LNCaP clone FGC (cell line): ENCODE measurements around the gene WSB1.

ENCODE experiments used
- DNase-seq: peaks from one replicate; pipeline ENCODE4 v3.0.0-alpha.2; 2011; ENCODE audit warnings: low read depth
- H3K4me3 ChIP-seq: 2 replicates; pipeline ENCODE4 v1.5.1; 2011; ENCODE audit warnings: mild to moderate bottlenecking, low read depth, low read length, control low read depth
- TF ChIP-seq, protein P1 (sequence below): IDR thresholded peaks from 2 replicates; pipeline ENCODE4 v1.5.1; 2012; ENCODE audit warnings: mild to moderate bottlenecking; ENCODE audit not compliant: control insufficient read depth, insufficient read depth; ENCODE audit errors: extremely low read depth

Gene WSB1

DNA sequence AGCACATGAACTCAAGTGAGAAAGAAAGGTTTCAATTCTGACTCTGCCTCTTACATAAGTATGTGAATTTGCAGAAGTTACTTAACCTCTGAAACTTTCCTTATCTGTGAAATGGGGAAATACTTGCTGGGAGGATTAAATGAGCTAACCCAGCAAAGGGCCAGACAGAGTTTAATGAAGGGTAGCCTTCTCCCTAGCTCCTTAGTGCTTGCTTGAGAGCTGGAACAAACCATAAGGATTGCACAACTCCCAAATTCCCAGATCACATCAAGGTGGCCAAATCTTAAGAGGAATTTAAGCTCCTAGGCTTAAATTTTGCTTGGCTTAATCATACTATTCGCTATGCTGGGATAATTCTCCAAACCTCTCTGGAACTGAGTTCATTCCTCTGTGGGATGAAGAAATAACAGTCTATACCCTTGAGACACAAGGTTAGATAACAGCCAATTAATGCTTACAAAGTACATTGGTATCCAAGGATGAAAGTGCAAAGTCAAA is 11.8 kb upstream of the WSB1 start:
- no peak overlapping the region for H3K4me3 ChIP-seq
- no peak for DNase-seq
- TF ChIP-seq, protein P1, sequence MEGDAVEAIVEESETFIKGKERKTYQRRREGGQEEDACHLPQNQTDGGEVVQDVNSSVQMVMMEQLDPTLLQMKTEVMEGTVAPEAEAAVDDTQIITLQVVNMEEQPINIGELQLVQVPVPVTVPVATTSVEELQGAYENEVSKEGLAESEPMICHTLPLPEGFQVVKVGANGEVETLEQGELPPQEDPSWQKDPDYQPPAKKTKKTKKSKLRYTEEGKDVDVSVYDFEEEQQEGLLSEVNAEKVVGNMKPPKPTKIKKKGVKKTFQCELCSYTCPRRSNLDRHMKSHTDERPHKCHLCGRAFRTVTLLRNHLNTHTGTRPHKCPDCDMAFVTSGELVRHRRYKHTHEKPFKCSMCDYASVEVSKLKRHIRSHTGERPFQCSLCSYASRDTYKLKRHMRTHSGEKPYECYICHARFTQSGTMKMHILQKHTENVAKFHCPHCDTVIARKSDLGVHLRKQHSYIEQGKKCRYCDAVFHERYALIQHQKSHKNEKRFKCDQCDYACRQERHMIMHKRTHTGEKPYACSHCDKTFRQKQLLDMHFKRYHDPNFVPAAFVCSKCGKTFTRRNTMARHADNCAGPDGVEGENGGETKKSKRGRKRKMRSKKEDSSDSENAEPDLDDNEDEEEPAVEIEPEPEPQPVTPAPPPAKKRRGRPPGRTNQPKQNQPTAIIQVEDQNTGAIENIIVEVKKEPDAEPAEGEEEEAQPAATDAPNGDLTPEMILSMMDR: no peak

DNA sequence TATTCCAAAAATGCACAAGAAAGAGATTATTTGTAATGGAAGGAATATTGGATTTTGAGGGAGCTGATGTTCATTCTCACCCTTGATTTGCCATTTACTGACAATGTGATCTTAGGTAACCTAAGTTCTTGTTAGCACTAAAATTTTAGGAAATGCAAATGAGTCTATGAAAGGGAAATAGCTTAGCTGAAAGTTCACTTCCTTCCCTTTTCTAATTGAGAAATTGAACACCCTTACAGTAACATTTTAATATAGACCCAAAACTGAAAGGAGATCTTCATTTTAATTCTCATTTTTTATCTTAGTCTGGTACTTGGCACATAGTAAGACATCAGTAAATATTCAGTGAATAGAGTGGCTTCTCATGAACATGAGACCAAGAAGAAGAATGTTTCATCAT is 10.9 kb upstream of the WSB1 start:
- H3K4me3 ChIP-seq: no peak overlapping the region
- TF ChIP-seq, protein P1: no peak
- no peak for DNase-seq

DNA sequence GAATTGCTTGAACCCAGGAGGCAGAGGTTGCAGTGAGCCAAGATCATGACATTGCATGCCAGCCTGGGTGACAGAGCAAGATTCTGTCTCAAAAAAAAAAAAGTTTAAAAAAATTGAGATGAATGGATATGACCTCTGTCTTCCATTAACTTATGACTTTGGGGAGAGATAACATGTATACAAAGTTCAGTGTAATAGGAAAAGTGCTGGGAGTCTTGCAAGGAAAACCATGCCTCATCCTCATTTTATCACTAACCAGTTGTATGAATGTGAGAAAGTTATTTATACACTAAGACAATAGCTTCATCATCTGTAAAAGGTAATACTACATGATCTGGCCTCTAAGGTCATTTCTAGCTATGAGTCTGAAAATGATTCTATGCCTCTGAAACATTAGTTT is 10.2 kb upstream of the WSB1 start:
- H3K4me3 ChIP-seq: no peak overlapping the region
- no peak for DNase-seq
- TF ChIP-seq, protein P1: no peak

GRCh38 chr17:27284811-27285415 is 9.0 kb upstream of the WSB1 start:
- TF ChIP-seq, protein P1: no peak
- DNase-seq: no peak
- H3K4me3 ChIP-seq: no peak overlapping the region

DNA sequence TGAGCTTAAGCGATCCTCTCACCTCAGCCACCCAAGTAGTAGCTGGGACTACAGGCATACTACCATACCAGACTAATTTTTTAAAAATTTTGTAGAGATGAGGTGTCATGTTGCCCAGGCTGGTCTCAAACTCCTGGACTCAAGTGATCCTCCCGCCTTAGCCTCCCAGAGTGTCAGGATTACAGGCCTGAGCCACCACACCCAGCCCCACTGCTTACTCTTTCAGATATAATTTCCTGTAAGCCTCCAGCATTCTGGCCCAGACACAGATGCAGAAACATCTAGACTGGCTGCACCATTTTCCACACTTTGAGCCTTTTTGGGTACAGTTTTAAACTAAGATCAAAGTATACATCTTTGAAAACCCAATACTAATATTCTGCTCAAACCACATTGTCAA is 8.4 kb upstream of the WSB1 start:
- TF ChIP-seq, protein P1: no peak
- no peak for DNase-seq
- H3K4me3 ChIP-seq: no peak overlapping the region

DNA sequence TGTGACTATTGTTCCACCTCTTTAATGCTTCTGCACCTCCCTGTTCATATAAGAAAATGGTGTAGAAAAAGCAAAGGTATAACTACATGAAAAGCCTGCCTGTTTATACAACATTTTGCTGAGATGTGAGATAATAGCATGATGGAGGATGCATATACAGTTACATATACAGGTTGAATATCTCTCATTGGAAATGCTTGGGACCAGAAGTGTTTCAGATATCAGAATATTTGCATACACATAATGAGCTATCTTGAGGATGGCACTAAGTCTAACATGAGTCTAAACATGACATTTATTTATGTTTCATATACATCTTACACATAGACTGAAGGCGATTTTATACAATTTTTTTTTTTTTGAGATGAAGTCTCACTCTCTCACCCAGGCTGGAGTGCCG is 5.7 kb upstream of the WSB1 start:
- H3K4me3 ChIP-seq: no peak overlapping the region
- TF ChIP-seq, protein P1: no peak
- DNase-seq: no peak

GRCh38 chr17:27289856-27290255 is 4.1 kb upstream of the WSB1 start:
- H3K4me3 ChIP-seq: no peak overlapping the region
- DNase-seq: no peak
- TF ChIP-seq, protein P1: no peak
